ENCODE results near the gene MUC2.

The MUC2 gene

GRCh38 chr11:1084561-1085439, 10.1 kb downstream of the MUC2 start:
- DNase-seq (ENCODE audit: extremely low spot score, insufficient read length, low read depth) (no peak), FAIRE-seq (no peak)

GRCh38 chr11:1085440-1086170, 10.9 kb downstream of the MUC2 start:
- FAIRE-seq = no peak
- no peak for DNase-seq (ENCODE audit: extremely low spot score, insufficient read length, low read depth)

GRCh38 chr11:1086171-1087102, 11.8 kb downstream of the MUC2 start:
- DNase-seq (ENCODE audit: extremely low spot score, insufficient read length, low read depth) (no peak), FAIRE-seq (no peak)

- no peak for FAIRE-seq
- DNase-seq (ENCODE audit: extremely low spot score, insufficient read length, low read depth) = no peak
These were observed 12.7 kb downstream of the MUC2 start for GRCh38 chr11:1087279-1087960.

- no peak for FAIRE-seq
- DNase-seq (ENCODE audit: extremely low spot score, insufficient read length, low read depth) = no peak
These were observed 13.6 kb downstream of the MUC2 start for GRCh38 chr11:1087961-1088926.

GRCh38 chr11:1088927-1089737, 14.5 kb downstream of the MUC2 start:
- FAIRE-seq (no peak), DNase-seq (ENCODE audit: extremely low spot score, insufficient read length, low read depth) (no peak)

- DNase-seq (ENCODE audit: extremely low spot score, insufficient read length, low read depth) = no peak
These were observed 15.3 kb downstream of the MUC2 start for GRCh38 chr11:1089738-1090599.

GRCh38 chr11:1090600-1091331, 16.1 kb downstream of the MUC2 start:
- FAIRE-seq = no peak

More at GRCh38 chr11:1089738-1090599, 15.3 kb downstream of the MUC2 start:
- FAIRE-seq = no peak

GRCh38 chr11:1091332-1092083, 16.8 kb downstream of the MUC2 start:
- DNase-seq (ENCODE audit: extremely low spot score, insufficient read length, low read depth) (no peak), FAIRE-seq (no peak)

More at GRCh38 chr11:1090600-1091331, 16.1 kb downstream of the MUC2 start:
- no peak for DNase-seq (ENCODE audit: extremely low spot score, insufficient read length, low read depth)

GRCh38 chr11:1092145-1092670, 17.5 kb downstream of the MUC2 start:
- DNase-seq (ENCODE audit: extremely low spot score, insufficient read length, low read depth) (no peak), FAIRE-seq (no peak)

GRCh38 chr11:1092919-1093318, 18.2 kb downstream of the MUC2 start:
- no peak for FAIRE-seq
- DNase-seq (ENCODE audit: extremely low spot score, insufficient read length, low read depth) = no peak

GRCh38 chr11:1099519-1100355, 25.1 kb downstream of the MUC2 start:
- FAIRE-seq (no peak), DNase-seq (ENCODE audit: extremely low spot score, insufficient read length, low read depth) (no peak)

- FAIRE-seq (no peak), DNase-seq (ENCODE audit: extremely low spot score, insufficient read length, low read depth) (no peak)
These were observed 26.0 kb downstream of the MUC2 start for GRCh38 chr11:1100417-1101245.

All from GM18507 (cell line).